SK-N-SH treated with all-trans-retinoic acid at 6 μM for 48 hours (cell line): Measurements from ENCODE around the gene CPN1.

Experiments
- ATAC-seq: fragments of 200-7000 bp; cut with Tn5 transposase; 3 replicates; pipeline ENCODE4 v1.9.1; 2020; ENCODE audit warnings: mild to moderate bottlenecking, moderate library complexity
- ARNTL ChIP-seq: fragments of 450-650 bp; formaldehyde crosslinking; IDR thresholded peaks from 2 replicates; pipeline ENCODE4 v1.5.0; 2020; ENCODE audit warnings: low read depth, mild to moderate bottlenecking, moderate library complexity, borderline replicate concordance
- BACH2 ChIP-seq: fragments of 250-450 bp; sonication (Bioruptor Pico); IDR thresholded peaks from 2 replicates; pipeline ENCODE4 v1.9.0; 2021; ENCODE audit warnings: mild to moderate bottlenecking, borderline replicate concordance
- CSDC2 ChIP-seq: fragments of 250-450 bp; sonication (Bioruptor Pico); IDR thresholded peaks from 2 replicates; pipeline ENCODE4 v1.5.0; 2020; ENCODE audit warnings: mild to moderate bottlenecking, moderate library complexity
- ESRRG ChIP-seq: fragments of 250-450 bp; sonication (Bioruptor Pico); IDR thresholded peaks from 2 replicates; pipeline ENCODE4 v1.6.1; 2021; ENCODE audit warnings: mild to moderate bottlenecking
- GLIS3 ChIP-seq: fragments of 250-450 bp; sonication (Bioruptor Pico); IDR thresholded peaks from 2 replicates; pipeline ENCODE4 v1.5.0; 2020; ENCODE audit warnings: mild to moderate bottlenecking, moderate library complexity
- ISL1 ChIP-seq: fragments of 250-450 bp; sonication (Bioruptor Pico); IDR thresholded peaks from 2 replicates; pipeline ENCODE4 v2.1.2; 2022; ENCODE audit warnings: mild to moderate bottlenecking, moderate library complexity
- OSR1 ChIP-seq: fragments of 250-450 bp; sonication (Bioruptor Pico); IDR thresholded peaks from 2 replicates; pipeline ENCODE4 v1.8.0; 2022; ENCODE audit warnings: moderate library complexity, mild to moderate bottlenecking, inconsistent platforms
- PPARA ChIP-seq: fragments of 250-450 bp; sonication (Bioruptor Pico); IDR thresholded peaks from 2 replicates; pipeline ENCODE4 v1.5.0; 2020; ENCODE audit warnings: mild to moderate bottlenecking, borderline replicate concordance
- RARB ChIP-seq: fragments of 250-450 bp; sonication (Bioruptor Pico); IDR thresholded peaks from 2 replicates; pipeline ENCODE4 v1.8.0; 2021; ENCODE audit warnings: mild to moderate bottlenecking, moderate library complexity
- SNAI2 ChIP-seq: fragments of 250-450 bp; sonication (Bioruptor Pico); IDR thresholded peaks from 2 replicates; pipeline ENCODE4 v1.5.0; 2020; ENCODE audit warnings: mild to moderate bottlenecking, moderate library complexity
- TCF4 ChIP-seq: fragments of 250-450 bp; sonication (Bioruptor Pico); IDR thresholded peaks from 2 replicates; pipeline ENCODE4 v1.8.0; 2021; ENCODE audit warnings: mild to moderate bottlenecking, moderate library complexity, borderline replicate concordance
- TOX ChIP-seq: fragments of 250-450 bp; sonication (Bioruptor Pico); IDR thresholded peaks from 2 replicates; pipeline ENCODE4 v1.8.0; 2021; ENCODE audit warnings: mild to moderate bottlenecking, moderate library complexity, borderline replicate concordance
- ZFP3 ChIP-seq: fragments of 250-450 bp; sonication (Bioruptor Pico); IDR thresholded peaks from 2 replicates; pipeline ENCODE4 v1.5.0; 2020; ENCODE audit warnings: mild to moderate bottlenecking, moderate library complexity
- ZFP30 ChIP-seq: fragments of 450-650 bp; formaldehyde crosslinking; IDR thresholded peaks from 2 replicates; pipeline ENCODE4 v1.5.0; 2022; ENCODE audit warnings: mild to moderate bottlenecking, moderate library complexity
- ZNF565 ChIP-seq: fragments of 450-650 bp; formaldehyde crosslinking; conservative IDR thresholded peaks from 2 replicates; pipeline ENCODE4 v1.5.0; 2020; ENCODE audit warnings: low read depth, mild to moderate bottlenecking, moderate library complexity
- ZNF70 ChIP-seq: fragments of 450-650 bp; formaldehyde crosslinking; IDR thresholded peaks from 2 replicates; pipeline ENCODE4 v1.5.0; 2020; ENCODE audit warnings: mild to moderate bottlenecking, moderate library complexity
- ZNF8 ChIP-seq: fragments of 450-650 bp; formaldehyde crosslinking; IDR thresholded peaks from 2 replicates; pipeline ENCODE4 v1.5.0; 2020; ENCODE audit warnings: mild to moderate bottlenecking, moderate library complexity
- TF ChIP-seq, protein P1 (sequence below): fragments of 250-450 bp; sonication (Bioruptor Pico); IDR thresholded peaks from 2 replicates; pipeline ENCODE4 v1.5.0; 2020; ENCODE audit warnings: mild to moderate bottlenecking, moderate library complexity
- TF ChIP-seq, protein P2 (sequence below): fragments of 250-450 bp; sonication (Bioruptor Pico); IDR thresholded peaks from 2 replicates; pipeline ENCODE4 v1.5.1; 2020; ENCODE audit warnings: low read depth, mild to moderate bottlenecking, moderate library complexity
- TF ChIP-seq, protein P3 (sequence below): fragments of 250-450 bp; sonication (Bioruptor Pico); IDR thresholded peaks from 2 replicates; pipeline ENCODE4 v1.5.1; 2021; ENCODE audit warnings: mild to moderate bottlenecking, moderate library complexity
- TF ChIP-seq, protein P4 (sequence below): fragments of 250-450 bp; sonication (Bioruptor Pico); IDR thresholded peaks from 2 replicates; pipeline ENCODE4 v1.8.0; 2020; ENCODE audit warnings: mild to moderate bottlenecking, moderate library complexity, borderline replicate concordance
- TF ChIP-seq, protein P5 (sequence below): fragments of 250-450 bp; sonication (Bioruptor Pico); IDR thresholded peaks from 2 replicates; pipeline ENCODE4 v1.8.0; 2021; ENCODE audit warnings: low read depth, mild to moderate bottlenecking, moderate library complexity, borderline replicate concordance

Gene CPN1

DNA sequence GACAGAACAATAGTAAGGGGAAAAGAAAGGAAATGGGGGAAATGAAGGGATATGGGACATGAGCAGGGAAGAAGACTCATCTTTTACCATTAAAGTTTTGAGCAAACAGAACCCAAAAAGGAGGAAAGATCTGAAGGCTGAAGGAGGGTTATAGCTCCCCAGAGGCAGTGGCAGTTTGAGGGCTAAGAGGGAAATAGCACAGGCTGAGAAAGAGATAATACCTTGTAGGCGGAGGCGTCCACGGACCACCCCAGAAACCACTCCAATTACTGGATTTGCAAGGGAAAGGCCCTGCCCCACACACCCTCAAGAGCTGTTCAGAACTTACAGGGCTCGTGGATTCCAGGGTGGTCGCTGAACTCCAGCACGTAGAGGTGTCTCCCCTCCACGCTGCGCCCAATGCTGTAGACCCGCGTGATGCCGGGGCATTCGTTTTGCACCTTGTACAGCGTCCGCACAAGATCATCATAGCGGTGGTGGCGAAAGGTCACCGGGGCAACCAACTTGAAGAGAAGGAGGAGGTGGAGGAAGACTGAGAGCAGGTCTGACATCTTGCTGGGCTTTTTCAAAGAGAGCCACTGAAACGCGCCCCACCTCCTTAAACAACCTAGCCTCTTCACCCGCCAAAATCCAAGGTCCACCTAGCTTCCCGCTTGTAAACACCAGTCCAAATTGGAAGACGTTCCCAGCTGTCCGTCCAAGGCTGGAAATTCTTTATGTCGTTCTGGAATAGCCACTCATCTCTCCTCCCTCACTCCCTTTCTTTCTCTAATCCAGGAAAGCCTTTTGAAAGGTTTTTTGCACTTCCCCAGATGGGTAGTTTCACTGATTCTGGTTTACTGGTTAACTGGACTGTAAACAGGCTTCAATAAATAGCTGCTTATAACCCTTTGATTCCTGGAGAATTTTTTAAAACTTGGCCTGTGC is at the start of gene CPN1:
CPN1 (minus strand) TSS at position 795 of the 927 bp plus-strand sequence; CDS start at position 551, 244 bp downstream.
- no peak for ATAC-seq
- no peak for TF ChIP-seq ZFP30 (CRISPR knock-in tag)
- TF ChIP-seq BACH2 = no peak
- TF ChIP-seq ISL1 (CRISPR knock-in tag) = no peak
- TF ChIP-seq, protein P1, sequence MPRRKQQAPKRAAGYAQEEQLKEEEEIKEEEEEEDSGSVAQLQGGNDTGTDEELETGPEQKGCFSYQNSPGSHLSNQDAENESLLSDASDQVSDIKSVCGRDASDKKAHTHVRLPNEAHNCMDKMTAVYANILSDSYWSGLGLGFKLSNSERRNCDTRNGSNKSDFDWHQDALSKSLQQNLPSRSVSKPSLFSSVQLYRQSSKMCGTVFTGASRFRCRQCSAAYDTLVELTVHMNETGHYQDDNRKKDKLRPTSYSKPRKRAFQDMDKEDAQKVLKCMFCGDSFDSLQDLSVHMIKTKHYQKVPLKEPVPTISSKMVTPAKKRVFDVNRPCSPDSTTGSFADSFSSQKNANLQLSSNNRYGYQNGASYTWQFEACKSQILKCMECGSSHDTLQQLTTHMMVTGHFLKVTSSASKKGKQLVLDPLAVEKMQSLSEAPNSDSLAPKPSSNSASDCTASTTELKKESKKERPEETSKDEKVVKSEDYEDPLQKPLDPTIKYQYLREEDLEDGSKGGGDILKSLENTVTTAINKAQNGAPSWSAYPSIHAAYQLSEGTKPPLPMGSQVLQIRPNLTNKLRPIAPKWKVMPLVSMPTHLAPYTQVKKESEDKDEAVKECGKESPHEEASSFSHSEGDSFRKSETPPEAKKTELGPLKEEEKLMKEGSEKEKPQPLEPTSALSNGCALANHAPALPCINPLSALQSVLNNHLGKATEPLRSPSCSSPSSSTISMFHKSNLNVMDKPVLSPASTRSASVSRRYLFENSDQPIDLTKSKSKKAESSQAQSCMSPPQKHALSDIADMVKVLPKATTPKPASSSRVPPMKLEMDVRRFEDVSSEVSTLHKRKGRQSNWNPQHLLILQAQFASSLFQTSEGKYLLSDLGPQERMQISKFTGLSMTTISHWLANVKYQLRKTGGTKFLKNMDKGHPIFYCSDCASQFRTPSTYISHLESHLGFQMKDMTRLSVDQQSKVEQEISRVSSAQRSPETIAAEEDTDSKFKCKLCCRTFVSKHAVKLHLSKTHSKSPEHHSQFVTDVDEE = no peak
- TF ChIP-seq, protein P2, sequence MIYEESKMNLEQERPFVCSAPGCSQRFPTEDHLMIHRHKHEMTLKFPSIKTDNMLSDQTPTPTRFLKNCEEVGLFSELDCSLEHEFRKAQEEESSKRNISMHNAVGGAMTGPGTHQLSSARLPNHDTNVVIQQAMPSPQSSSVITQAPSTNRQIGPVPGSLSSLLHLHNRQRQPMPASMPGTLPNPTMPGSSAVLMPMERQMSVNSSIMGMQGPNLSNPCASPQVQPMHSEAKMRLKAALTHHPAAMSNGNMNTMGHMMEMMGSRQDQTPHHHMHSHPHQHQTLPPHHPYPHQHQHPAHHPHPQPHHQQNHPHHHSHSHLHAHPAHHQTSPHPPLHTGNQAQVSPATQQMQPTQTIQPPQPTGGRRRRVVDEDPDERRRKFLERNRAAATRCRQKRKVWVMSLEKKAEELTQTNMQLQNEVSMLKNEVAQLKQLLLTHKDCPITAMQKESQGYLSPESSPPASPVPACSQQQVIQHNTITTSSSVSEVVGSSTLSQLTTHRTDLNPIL (CRISPR knock-in tag) = no peak
- TF ChIP-seq PPARA = no peak
- no peak for TF ChIP-seq TCF4 (CRISPR knock-in tag)
- TF ChIP-seq SNAI2 (CRISPR knock-in tag) = no peak
- no peak for TF ChIP-seq RARB (CRISPR knock-in tag)
- TF ChIP-seq, protein P3, sequence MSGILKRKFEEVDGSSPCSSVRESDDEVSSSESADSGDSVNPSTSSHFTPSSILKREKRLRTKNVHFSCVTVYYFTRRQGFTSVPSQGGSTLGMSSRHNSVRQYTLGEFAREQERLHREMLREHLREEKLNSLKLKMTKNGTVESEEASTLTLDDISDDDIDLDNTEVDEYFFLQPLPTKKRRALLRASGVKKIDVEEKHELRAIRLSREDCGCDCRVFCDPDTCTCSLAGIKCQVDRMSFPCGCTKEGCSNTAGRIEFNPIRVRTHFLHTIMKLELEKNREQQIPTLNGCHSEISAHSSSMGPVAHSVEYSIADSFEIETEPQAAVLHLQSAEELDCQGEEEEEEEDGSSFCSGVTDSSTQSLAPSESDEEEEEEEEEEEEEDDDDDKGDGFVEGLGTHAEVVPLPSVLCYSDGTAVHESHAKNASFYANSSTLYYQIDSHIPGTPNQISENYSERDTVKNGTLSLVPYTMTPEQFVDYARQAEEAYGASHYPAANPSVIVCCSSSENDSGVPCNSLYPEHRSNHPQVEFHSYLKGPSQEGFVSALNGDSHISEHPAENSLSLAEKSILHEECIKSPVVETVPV = no peak
- no peak for TF ChIP-seq ZNF70 (CRISPR knock-in tag)
- TF ChIP-seq ARNTL = no peak
- TF ChIP-seq ZNF565 = no peak
- TF ChIP-seq, protein P4, sequence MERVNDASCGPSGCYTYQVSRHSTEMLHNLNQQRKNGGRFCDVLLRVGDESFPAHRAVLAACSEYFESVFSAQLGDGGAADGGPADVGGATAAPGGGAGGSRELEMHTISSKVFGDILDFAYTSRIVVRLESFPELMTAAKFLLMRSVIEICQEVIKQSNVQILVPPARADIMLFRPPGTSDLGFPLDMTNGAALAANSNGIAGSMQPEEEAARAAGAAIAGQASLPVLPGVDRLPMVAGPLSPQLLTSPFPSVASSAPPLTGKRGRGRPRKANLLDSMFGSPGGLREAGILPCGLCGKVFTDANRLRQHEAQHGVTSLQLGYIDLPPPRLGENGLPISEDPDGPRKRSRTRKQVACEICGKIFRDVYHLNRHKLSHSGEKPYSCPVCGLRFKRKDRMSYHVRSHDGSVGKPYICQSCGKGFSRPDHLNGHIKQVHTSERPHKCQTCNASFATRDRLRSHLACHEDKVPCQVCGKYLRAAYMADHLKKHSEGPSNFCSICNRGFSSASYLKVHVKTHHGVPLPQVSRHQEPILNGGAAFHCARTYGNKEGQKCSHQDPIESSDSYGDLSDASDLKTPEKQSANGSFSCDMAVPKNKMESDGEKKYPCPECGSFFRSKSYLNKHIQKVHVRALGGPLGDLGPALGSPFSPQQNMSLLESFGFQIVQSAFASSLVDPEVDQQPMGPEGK (CRISPR knock-in tag) = no peak
- TF ChIP-seq ZFP3 (CRISPR knock-in tag) = no peak
- TF ChIP-seq OSR1 (CRISPR knock-in tag) = no peak
- no peak for TF ChIP-seq TOX (CRISPR knock-in tag)

DNA sequence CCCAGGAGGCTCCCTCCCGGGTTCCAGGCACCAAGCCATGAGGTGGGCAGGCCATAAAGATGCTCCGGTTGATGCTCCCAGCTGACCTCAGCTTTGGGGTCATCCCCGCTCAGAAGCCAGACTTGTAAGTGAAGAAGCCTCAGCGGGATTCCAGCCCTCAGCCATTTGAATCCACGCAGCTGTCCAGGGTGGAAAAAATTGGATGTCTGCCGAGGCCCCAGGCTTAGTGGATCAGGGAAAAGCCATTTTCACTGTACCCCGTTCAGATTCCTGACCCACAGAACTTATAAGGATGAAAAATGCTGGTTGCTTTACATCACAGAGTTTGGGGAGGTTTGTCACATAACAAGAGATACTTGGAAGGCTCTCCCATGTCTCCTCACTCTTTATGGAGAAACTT is 49.2 kb upstream of the CPN1 start:
- ATAC-seq = no peak
- TF ChIP-seq, protein P1 = no peak

DNA sequence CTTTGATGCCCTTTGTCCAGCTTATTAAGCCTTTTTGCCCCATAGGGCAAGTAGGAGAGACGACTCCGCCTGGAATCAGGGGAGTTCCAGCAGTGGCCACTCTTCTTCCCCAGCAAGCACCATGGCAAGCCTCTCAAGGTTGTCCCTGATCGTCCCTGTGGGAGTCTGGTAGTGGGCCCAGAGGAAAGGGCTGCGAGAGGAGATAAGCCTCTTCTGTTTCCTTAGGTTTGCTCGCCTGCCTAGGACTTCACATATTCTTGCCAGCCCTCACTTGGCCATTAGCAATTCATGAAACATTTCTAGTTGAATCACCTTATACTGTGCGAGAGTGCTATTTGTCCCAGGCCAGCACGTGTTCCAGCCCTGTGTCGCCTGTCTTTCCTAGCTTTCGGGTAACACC is 47.8 kb upstream of the CPN1 start:
- no peak for ATAC-seq
- TF ChIP-seq SNAI2 (CRISPR knock-in tag) (no peak), ESRRG (no peak), ISL1 (CRISPR knock-in tag) (no peak), TCF4 (CRISPR knock-in tag) (no peak), ZFP30 (CRISPR knock-in tag) (no peak), ZNF8 (CRISPR knock-in tag) (no peak), CSDC2 (CRISPR knock-in tag) (no peak), ARNTL (no peak), ZNF565 (no peak), GLIS3 (no peak), RARB (CRISPR knock-in tag) (no peak)
- TF ChIP-seq, protein P2 (CRISPR knock-in tag) = no peak
- TF ChIP-seq, protein P3 = no peak
- TF ChIP-seq, protein P5, sequence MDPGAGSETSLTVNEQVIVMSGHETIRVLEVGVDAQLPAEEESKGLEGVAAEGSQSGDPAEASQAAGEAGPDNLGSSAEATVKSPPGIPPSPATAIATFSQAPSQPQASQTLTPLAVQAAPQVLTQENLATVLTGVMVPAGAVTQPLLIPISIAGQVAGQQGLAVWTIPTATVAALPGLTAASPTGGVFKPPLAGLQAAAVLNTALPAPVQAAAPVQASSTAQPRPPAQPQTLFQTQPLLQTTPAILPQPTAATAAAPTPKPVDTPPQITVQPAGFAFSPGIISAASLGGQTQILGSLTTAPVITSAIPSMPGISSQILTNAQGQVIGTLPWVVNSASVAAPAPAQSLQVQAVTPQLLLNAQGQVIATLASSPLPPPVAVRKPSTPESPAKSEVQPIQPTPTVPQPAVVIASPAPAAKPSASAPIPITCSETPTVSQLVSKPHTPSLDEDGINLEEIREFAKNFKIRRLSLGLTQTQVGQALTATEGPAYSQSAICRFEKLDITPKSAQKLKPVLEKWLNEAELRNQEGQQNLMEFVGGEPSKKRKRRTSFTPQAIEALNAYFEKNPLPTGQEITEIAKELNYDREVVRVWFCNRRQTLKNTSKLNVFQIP = no peak
